Omental fat pad (tissue), 4 donors: ENCODE results near the gene SLC30A3. TPM values are rescaled to one million over a fixed set of nuclear protein-coding genes. Genes with fewer than 3 reads are reported as not detected.
A peak's percentile ranks its signal among the peaks of the same experiment; 100 is the strongest.

Experiments used
- ATAC-seq: fragments of 150-250 bp; one replicate; pipeline ENCODE4 v1.9.1; 2016; ENCODE audit warnings: mild to moderate bottlenecking, moderate library complexity; ENCODE audit not compliant: low FRiP score
- DNase-seq: peaks from one replicate; pipeline ENCODE4 v3.0.0-alpha.2; 2019; ENCODE audit warnings: low spot score
- total RNA-seq, 4 donors: library from RNA; depleted of rRNA; stranded (reverse); fragments of >200 nt; gene quantifications; one replicate each; pipeline ENCODE4 v1.1.0, GENCODE V29; 2016
- TF ChIP-seq, protein P1 (sequence below), 3 donors: fragments of 450-650 bp; IDR thresholded peaks; one replicate each; pipeline ENCODE4 v1.5.1; 2016 to 2017; ENCODE audit warnings: antibody characterized with exemption in 3 of 3, mild to moderate bottlenecking in 3 of 3, moderate library complexity in 2 of 3

SLC30A3 gene
- total RNA-seq, 4 donors from 2014 or later: not detected

DNA sequence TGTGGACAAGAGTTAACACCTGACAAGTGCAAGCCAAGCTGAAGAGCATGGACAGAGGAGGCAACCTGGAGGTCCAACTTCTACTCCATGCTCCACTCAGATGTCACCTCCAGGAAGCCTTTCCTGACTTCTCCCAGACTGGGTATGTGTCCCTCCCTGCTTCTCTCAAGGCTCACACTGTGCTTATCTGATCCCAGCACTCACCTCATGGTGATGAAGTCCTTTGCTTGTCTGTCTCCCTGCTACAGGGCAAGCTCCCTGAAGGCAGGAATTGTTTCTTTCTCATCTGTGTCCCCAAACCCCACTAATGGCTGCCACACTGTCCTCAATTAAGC is 2.7 kb upstream of the SLC30A3 start:
- DNase-seq (no peak), ATAC-seq (no peak)
- TF ChIP-seq, protein P1, sequence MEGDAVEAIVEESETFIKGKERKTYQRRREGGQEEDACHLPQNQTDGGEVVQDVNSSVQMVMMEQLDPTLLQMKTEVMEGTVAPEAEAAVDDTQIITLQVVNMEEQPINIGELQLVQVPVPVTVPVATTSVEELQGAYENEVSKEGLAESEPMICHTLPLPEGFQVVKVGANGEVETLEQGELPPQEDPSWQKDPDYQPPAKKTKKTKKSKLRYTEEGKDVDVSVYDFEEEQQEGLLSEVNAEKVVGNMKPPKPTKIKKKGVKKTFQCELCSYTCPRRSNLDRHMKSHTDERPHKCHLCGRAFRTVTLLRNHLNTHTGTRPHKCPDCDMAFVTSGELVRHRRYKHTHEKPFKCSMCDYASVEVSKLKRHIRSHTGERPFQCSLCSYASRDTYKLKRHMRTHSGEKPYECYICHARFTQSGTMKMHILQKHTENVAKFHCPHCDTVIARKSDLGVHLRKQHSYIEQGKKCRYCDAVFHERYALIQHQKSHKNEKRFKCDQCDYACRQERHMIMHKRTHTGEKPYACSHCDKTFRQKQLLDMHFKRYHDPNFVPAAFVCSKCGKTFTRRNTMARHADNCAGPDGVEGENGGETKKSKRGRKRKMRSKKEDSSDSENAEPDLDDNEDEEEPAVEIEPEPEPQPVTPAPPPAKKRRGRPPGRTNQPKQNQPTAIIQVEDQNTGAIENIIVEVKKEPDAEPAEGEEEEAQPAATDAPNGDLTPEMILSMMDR (IDR thresholded peaks at IDR 0.05): no peak

DNA sequence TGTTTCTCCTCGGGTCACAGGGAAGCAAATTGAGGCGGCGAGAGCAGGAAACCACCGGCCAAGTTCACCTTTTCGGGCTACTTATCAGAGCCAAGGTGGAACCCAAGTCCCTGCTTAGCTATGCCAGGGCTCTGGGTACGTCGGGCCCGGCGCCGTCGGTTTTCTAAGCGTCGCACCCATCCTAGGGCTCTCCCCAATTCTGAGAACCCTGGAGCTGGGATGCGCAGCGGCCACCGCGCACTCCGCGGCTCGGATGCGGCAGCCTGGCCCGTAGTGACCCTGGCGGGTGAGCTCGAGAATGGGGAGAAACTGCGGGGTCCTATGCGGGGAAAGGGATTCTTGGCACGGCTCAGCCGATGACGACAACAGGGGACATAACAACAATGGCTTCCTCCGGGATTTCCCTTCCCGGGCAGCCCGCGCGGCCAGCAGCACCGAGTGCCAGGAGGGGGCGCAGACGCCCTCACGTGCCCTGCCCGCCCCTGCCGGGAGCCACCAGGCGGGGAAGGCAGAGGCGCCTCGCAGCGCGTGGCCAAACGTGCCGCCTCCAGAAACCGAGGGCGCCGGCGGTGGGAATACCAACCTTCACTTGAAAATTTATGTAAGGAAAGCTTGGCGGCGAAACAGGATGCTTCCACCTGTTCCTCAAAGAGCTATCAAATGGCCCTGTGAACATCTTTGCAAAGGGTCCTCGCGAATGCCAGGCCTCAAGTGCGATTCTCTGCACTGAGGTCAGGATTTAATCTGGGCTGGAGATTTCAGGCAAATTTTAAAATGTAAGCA is 2.1 kb upstream of the SLC30A3 start:
- TF ChIP-seq, protein P1 (IDR thresholded peaks at IDR 0.05): no peak
- DNase-seq (peak; percentile 30), ATAC-seq (no peak)

DNA sequence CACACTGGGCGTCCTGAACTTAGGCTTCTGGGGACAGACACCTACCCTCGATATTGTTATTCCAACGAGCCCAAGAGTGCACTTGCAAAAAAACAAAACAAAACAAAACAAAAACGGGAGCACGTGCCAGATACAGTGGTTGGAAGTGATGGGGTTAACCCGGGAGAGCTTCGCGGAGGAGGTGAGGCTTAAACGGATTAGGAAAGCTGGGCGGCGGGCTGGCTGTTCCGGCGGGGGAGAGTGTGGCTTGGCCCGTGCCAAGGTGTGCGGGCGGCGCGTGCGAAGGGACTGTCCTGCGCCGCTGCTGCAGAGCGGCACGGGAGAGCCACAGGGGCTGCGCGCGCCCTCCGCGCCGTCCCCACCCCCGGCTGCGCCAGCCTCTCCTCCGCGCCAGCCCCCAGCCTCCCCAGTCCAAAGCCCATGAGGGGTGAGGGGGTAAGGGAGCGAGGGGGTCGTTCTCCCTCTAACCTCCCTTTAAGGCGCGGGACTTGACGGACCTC is 1.5 kb upstream of the SLC30A3 start:
- DNase-seq: no peak
- TF ChIP-seq, protein P1 (IDR thresholded peaks at IDR 0.05): no peak
- ATAC-seq: no peak

DNA sequence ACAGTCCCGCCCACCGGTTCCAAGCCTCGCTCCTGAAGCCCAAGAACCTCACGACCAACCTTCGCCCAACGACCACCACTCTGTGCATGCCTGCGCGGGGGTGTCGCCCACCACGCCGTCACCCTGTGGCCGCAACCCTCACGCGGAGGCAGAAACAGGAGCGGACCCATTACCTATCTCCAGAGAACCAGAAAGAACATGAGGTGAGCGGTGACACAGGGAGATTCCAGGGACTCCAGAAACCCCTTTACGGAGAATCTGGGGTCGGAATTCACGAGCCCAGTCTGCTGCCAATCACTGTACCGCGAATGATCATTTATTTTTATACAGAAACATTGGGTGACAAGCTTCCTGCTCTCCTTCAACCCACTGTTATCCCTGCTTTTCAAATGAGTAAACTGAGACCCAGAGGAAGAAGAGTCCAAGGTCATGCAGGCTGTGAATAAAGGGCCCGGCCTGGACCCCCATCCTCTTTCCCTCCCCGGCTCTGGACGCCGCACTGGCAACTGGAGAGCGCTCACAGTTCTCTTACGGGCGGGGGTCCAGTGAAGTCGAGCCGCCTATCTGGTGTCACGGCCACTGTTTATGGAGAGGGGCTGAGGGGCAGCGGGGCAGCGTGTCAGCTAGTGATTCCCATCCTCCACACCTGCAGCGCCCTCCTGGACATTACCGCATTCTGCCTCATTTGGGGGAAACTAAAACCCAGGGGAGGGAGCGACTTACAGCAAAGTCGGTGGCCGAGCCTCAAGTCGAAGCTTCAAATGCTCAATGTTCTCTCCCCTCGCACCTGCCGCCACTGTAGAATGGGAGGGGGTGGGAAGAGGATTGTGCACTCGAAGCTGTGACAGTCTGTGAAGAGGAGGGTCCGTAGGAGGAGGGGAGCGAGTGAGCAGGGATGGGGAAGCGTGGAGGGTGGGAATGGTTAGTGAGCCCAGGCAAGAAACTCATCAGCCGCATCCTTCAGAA is 723 bp upstream of the SLC30A3 start:
- DNase-seq: no peak
- TF ChIP-seq, protein P1 (IDR thresholded peaks at IDR 0.05): no peak
- ATAC-seq: no peak

DNA sequence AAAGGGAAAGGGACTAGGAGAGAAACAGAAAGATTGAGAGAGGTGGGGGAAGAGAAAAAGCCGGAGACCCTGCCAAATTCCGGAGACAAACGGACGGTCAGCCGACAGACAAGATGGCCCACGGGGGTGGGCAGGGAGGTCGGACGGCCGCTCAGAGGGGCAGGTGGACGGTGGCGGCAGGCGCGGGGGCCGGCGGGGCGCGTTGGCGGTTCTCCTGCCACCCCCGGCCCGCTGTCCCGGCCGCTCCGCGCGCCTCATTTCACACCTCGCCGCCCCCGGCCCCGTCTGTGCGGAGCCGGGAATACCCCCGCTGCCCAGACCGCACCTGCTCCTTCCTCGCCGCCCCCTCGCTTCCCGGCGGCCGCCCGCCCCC is 935 bp downstream of the SLC30A3 start:
- DNase-seq (no peak), ATAC-seq (no peak)
- TF ChIP-seq, protein P1 (IDR thresholded peaks at IDR 0.05): no peak

DNA sequence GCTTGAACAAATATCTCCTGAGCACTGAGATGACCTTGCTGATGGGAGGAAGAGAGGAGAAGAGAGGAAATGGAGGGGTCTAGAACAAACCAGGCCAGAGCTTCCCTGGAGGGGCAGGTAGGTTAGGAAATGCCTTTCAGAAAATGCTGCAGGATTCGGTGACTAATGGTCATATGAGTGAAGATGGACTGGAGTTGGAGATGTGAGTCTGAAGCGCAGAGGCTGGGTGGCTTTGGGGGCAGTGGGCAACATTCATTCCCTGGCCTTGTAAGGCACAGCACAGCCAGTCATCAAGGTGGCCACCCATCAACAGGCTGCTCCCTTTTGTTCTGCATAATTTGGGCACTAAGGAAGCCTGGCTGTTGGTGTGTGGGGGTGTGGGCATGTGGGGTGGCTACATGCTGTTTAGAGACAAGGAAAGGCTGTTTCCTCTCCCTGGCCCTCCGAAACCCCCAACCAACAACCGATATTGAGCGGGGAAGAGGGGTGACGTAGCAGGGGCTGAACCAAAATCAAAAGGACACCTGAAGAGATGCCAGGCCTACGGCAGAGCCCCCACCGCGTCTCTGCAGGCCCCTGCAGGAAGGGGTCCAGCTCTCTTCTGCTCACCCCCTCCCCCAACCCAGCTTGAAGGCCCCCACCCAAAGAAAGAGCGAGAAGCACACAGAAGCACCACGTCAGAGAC is 1.5 kb downstream of the SLC30A3 start:
- TF ChIP-seq, protein P1 (IDR thresholded peaks at IDR 0.05): no peak
- ATAC-seq: no peak
- no peak for DNase-seq
